Adrenal gland (tissue), 5 donors: Measurements from ENCODE around the gene FXR2.

Source experiments
- CTCF ChIP-seq, 6 experiments: fragments of 450-650 bp in 4 of 6; fragments of 200-600 bp in 2 of 6; sonication (generic) in 1 of 6; IDR thresholded peaks; 1 replicate in 5 of 6; 2 replicates in 1 of 6; pipeline versions ENCODE4 v1.5.1 to v1.8.0; 2016 to 2021; ENCODE audit warnings: antibody characterized with exemption in 6 of 6, mild to moderate bottlenecking in 2 of 6, moderate library complexity in 1 of 6
- POLR2A ChIP-seq, 2 donors: fragments of 450-650 bp; IDR thresholded peaks; one replicate each; pipeline ENCODE4 v1.6.1; 2017; ENCODE audit warnings: antibody characterized with exemption in 2 of 2, mild to moderate bottlenecking in 2 of 2, moderate library complexity in 1 of 2
- donor health status: DM: no; HTN: no; CAD: no.

- TF ChIP-seq CTCF (IDR thresholded peaks at IDR 0.05) (no peak), POLR2A (IDR thresholded peaks at IDR 0.05) (no peak)
Measured at GRCh38 chr17:7647018-7647417, 32.3 kb upstream of the FXR2 start.
